ENCODE measurements around the gene ADGRV1.

The ADGRV1 gene

GRCh38 chr5:90528601-90529193, 29.9 kb upstream of the ADGRV1 start:
- DNase-seq (ENCODE audit: extremely low spot score) = peak; percentile 13
- ChIA-PET POLR2A (interaction anchor here (1.0 to 2.4 kb wide), 5 partner anchors 28 to 118 kb away, joined by 3 to 17 read pairs (median 4); partner anchors contain the start of genes CETN3, MBLAC2 and POLR3G), CTCF (no interaction called here)
- TF ChIP-seq FOXM1 (IDR thresholded peaks at IDR 0.05; ENCODE audit: borderline replicate concordance) = no peak

- TF ChIP-seq ARNT (IDR thresholded peaks at IDR 0.05) = no peak
- TF ChIP-seq PKNOX1 (IDR thresholded peaks at IDR 0.05) = no peak
- CTCF ChIA-PET = interaction anchor here (1.0 to 1.4 kb wide), 4 partner anchors 18 to 254 kb away, joined by 3 to 4 read pairs (median 4); no protein-coding TSS in a partner anchor
- POLR2A ChIA-PET = interaction anchor here (0.9 to 2.4 kb wide), 6 partner anchors 27 to 119 kb away, joined by 3 to 17 read pairs (median 4); partner anchors contain the start of genes CETN3, MBLAC2 and POLR3G
Measured at GRCh38 chr5:90529194-90529938, 29.2 kb upstream of the ADGRV1 start, which contains the start of gene LYSMD3. TSS of gene LYSMD3 (minus strand) at chr5:90529584. CDS start at chr5:90525289, 4,295 bp downstream.

GRCh38 chr5:90529939-90530677, 28.5 kb upstream of the ADGRV1 start:
- CTCF ChIA-PET = interaction anchor here (0.5 to 1.4 kb wide), 8 partner anchors 17 to 567 kb away, joined by 3 to 8 read pairs (median 3); no protein-coding TSS in a partner anchor
- POLR2A ChIA-PET = interaction anchor here (0.9 to 2.4 kb wide), 2 partner anchors 53 to 120 kb away, joined by 3 to 7 read pairs; partner anchors contain the start of gene CETN3
- TF ChIP-seq L3MBTL2 (conservative IDR thresholded peaks at IDR 0.05) = peak; percentile 43; the same call in 1 of the 2 replicates
- TF ChIP-seq TARDBP (IDR thresholded peaks at IDR 0.05) = no peak
- peak; percentile 89 for TF ChIP-seq ELF4 (IDR thresholded peaks at IDR 0.05)
- peak; percentile 61 for DNase-seq (ENCODE audit: extremely low spot score)

More at GRCh38 chr5:90529194-90529938, 29.2 kb upstream of the ADGRV1 start, which contains the start of gene LYSMD3:
- DNase-seq (ENCODE audit: extremely low spot score) = peak; percentile 99

GRCh38 chr5:90530736-90531487, 27.7 kb upstream of the ADGRV1 start:
- no peak for DNase-seq (ENCODE audit: extremely low spot score)
- no peak for TF ChIP-seq ARNT (IDR thresholded peaks at IDR 0.05)
- ChIA-PET POLR2A (interaction anchor here (0.9 to 2.4 kb wide), 3 partner anchors 28 to 121 kb away, joined by 3 to 7 read pairs (median 3); partner anchors contain the start of gene CETN3), CTCF (interaction anchor here (0.5 to 1.4 kb wide), 7 partner anchors 17 to 568 kb away, joined by 3 to 8 read pairs (median 3); no protein-coding TSS in a partner anchor)

GRCh38 chr5:90533794-90534193, 24.8 kb upstream of the ADGRV1 start:
- POLR2A ChIA-PET = no interaction called here
- DNase-seq (ENCODE audit: extremely low spot score) = no peak
- CTCF ChIA-PET = interaction anchor here (1.4 kb wide), 1 partner anchor 70 kb away, joined by 3 read pairs; no protein-coding TSS in a partner anchor
- TF ChIP-seq FOXA1 (IDR thresholded peaks at IDR 0.05) = no peak
- no peak for TF ChIP-seq ZNF384 (IDR thresholded peaks at IDR 0.05)
- TF ChIP-seq FOXM1 (IDR thresholded peaks at IDR 0.05; ENCODE audit: borderline replicate concordance) = no peak
- TF ChIP-seq ELF4 (IDR thresholded peaks at IDR 0.05) = no peak
- TF ChIP-seq CTBP1 (IDR thresholded peaks at IDR 0.05; ENCODE audit: borderline replicate concordance) = no peak
- no peak for TF ChIP-seq BHLHE40 (IDR thresholded peaks at IDR 0.05; ENCODE audit: borderline replicate concordance)
- no peak for TF ChIP-seq PKNOX1 (IDR thresholded peaks at IDR 0.05)
- TF ChIP-seq HDGF (IDR thresholded peaks at IDR 0.05; ENCODE audit: borderline replicate concordance) = no peak
- no peak for TF ChIP-seq FOXK2 (IDR thresholded peaks at IDR 0.05)
- TF ChIP-seq ARNT (IDR thresholded peaks at IDR 0.05) = no peak
- TF ChIP-seq SP1 (IDR thresholded peaks at IDR 0.05) = no peak
- no peak for TF ChIP-seq LEF1 (IDR thresholded peaks at IDR 0.05; ENCODE audit: borderline replicate concordance)
- TF ChIP-seq TARDBP (IDR thresholded peaks at IDR 0.05) = no peak
- TF ChIP-seq NFRKB (IDR thresholded peaks at IDR 0.05) = no peak
- no peak for TF ChIP-seq L3MBTL2 (conservative IDR thresholded peaks at IDR 0.05)
- no peak for TF ChIP-seq SUZ12 (IDR thresholded peaks at IDR 0.05)

- DNase-seq (ENCODE audit: extremely low spot score) = no peak
- no peak for TF ChIP-seq HDGF (IDR thresholded peaks at IDR 0.05; ENCODE audit: borderline replicate concordance)
- no peak for TF ChIP-seq SUZ12 (IDR thresholded peaks at IDR 0.05)
- no peak for TF ChIP-seq FOXK2 (IDR thresholded peaks at IDR 0.05)
- no peak for TF ChIP-seq SP1 (IDR thresholded peaks at IDR 0.05)
- TF ChIP-seq CTBP1 (IDR thresholded peaks at IDR 0.05; ENCODE audit: borderline replicate concordance) = no peak
- TF ChIP-seq NFRKB (IDR thresholded peaks at IDR 0.05) = no peak
- POLR2A ChIA-PET = no interaction called here
- CTCF ChIA-PET = no interaction called here
Measured at GRCh38 chr5:90534922-90535321, 23.7 kb upstream of the ADGRV1 start.
